ENCODE measurements around the gene ZFAND3.

- TF ChIP-seq CTCF (IDR thresholded peaks at IDR 0.05) = no peak
- TF ChIP-seq POLR2A (IDR thresholded peaks at IDR 0.05) = no peak
Observed at GRCh38 chr6:38105066-38105465, 285.5 kb downstream of the ZFAND3 start.
